Thyroid gland (tissue), 4 donors: ENCODE results near the gene KCNC3. TPM values are rescaled to one million over a fixed set of nuclear protein-coding genes. Genes with fewer than 3 reads are reported as not detected.

Experiments
- DNase-seq, 2 donors: peaks; one replicate each; pipeline ENCODE4 v3.0.0-alpha.2; 2019
- H3K27ac ChIP-seq, 3 donors: fragments of 200-600 bp; sonication (generic); 1 replicate in 2 of 3; 2 replicates in 1 of 3; pipeline ENCODE4 v1.5.1; 2016 to 2019; ENCODE audit warnings: mild to moderate bottlenecking in 1 of 3, moderate library complexity in 1 of 3
- H3K27me3 ChIP-seq: fragments of 200-600 bp; sonication (generic); one replicate; pipeline ENCODE4 v1.5.1; 2019
- H3K36me3 ChIP-seq, 2 donors: fragments of 200-600 bp; sonication (generic); one replicate each; pipeline ENCODE4 v1.5.1; 2016 to 2019
- H3K4me1 ChIP-seq, 2 donors: fragments of 200-600 bp; sonication (generic); one replicate each; pipeline ENCODE4 v1.5.1; 2017 to 2019
- H3K4me3 ChIP-seq, 3 donors: fragments of 200-600 bp; sonication (generic); replicated peaks in 1 of 3; 1 replicate in 2 of 3; 2 replicates in 1 of 3; pipeline ENCODE4 v1.5.1; 2016; ENCODE audit warnings: mild to moderate bottlenecking in 1 of 3
- H3K9me3 ChIP-seq: fragments of 200-600 bp; sonication (generic); one replicate; pipeline ENCODE4 v1.5.1; 2017
- CTCF ChIP-seq, 6 experiments: fragments of 200-600 bp in 3 of 6; fragments of 450-650 bp in 3 of 6; sonication (generic) in 3 of 6; IDR thresholded peaks; one replicate each; pipeline ENCODE4 v1.5.1; 2016 to 2019; ENCODE audit warnings: antibody characterized with exemption in 6 of 6, mild to moderate bottlenecking in 2 of 6, inconsistent platforms in 1 of 6, moderate library complexity in 1 of 6
- POLR2A ChIP-seq, 2 donors: fragments of 450-650 bp; IDR thresholded peaks; one replicate each; pipeline ENCODE4 v1.6.1; 2017; ENCODE audit warnings: antibody characterized with exemption in 2 of 2, mild to moderate bottlenecking in 2 of 2, moderate library complexity in 1 of 2
- WGBS, 2 donors: methylation state at CpG; one replicate each; pipeline ENCODE4 v1.1.5; 2017; 5-methylcytosine and 5-hydroxymethylcytosine counted together
- intact Hi-C: fragments of 100-400 bp; cut with DNase I; formaldehyde crosslinking; loops from one replicate; pipeline ENCODE4 v1.15.1; 2023
- total RNA-seq, 4 donors: library from RNA; depleted of rRNA; stranded (reverse); fragments of >200 nt; gene quantifications; one replicate each; pipeline ENCODE4 v1.2.3, GENCODE V29; 2016

The KCNC3 gene
- total RNA-seq, 4 donors from 2014 or later = 5.9 to 32.8 (median 17.2) TPM

- TF ChIP-seq CTCF (IDR thresholded peaks at IDR 0.05) (peak in 1 of 6 experiments; percentile 11), POLR2A (IDR thresholded peaks at IDR 0.05) (peak in 1 of 2 donors; percentile 27)
- no peaks in the 10 kb centered on the region for H3K27me3 ChIP-seq
- H3K4me1 ChIP-seq = peaks cover 33 to 38% of the 10 kb centered on the region in 2 donors
- no peaks in the 10 kb centered on the region for H3K9me3 ChIP-seq
- no peak overlapping the region for H3K27ac ChIP-seq
- WGBS, 2 donors = 4 to 5% methylated on average over 15 to 18 of the region's 48 CpGs
- peaks cover 0 to 8% of the 10 kb centered on the region in 2 donors for H3K36me3 ChIP-seq
- DNase-seq = peak; percentile 80 to 83
- intact Hi-C loops = no loop called here
- H3K4me3 ChIP-seq = peak overlapping the region in 1 of 3 donors; percentile 17
These were observed 3.7 kb downstream of the KCNC3 start for GRCh38 chr19:50325310-50326100.

GRCh38 chr19:50324331-50324730, 4.8 kb downstream of the KCNC3 start:
- no peak for TF ChIP-seq CTCF (IDR thresholded peaks at IDR 0.05)
- TF ChIP-seq POLR2A (IDR thresholded peaks at IDR 0.05) = no peak
- WGBS, 2 donors = 81 to 84% methylated on average over 11 of the region's 11 CpGs
- Histone ChIP-seq H3K4me3 (no peak overlapping the region), H3K27ac (no peak overlapping the region), H3K4me1 (peaks cover 23 to 29% of the 10 kb centered on the region in 2 donors), H3K9me3 (no peaks in the 10 kb centered on the region), H3K27me3 (no peaks in the 10 kb centered on the region), H3K36me3 (peaks cover 0 to 8% of the 10 kb centered on the region in 2 donors)
- no peak for DNase-seq
- intact Hi-C loops = no loop called here

- peaks cover 0 to 8% of the 10 kb centered on the region in 2 donors for H3K36me3 ChIP-seq
- no peaks in the 10 kb centered on the region for H3K27me3 ChIP-seq
- no peaks in the 10 kb centered on the region for H3K9me3 ChIP-seq
- TF ChIP-seq CTCF (IDR thresholded peaks at IDR 0.05) (no peak), POLR2A (IDR thresholded peaks at IDR 0.05) (no peak)
- intact Hi-C loops = no loop called here
- WGBS, 2 donors = 89 to 93% methylated on average over 8 to 12 of the region's 12 CpGs
- H3K27ac ChIP-seq = no peak overlapping the region
- H3K4me3 ChIP-seq = no peak overlapping the region
- no peak for DNase-seq
- H3K4me1 ChIP-seq = peaks cover 23 to 29% of the 10 kb centered on the region in 2 donors
These were observed 5.4 kb downstream of the KCNC3 start for GRCh38 chr19:50323782-50324133.

- Histone ChIP-seq H3K27me3 (no peaks in the 10 kb centered on the region), H3K27ac (no peak overlapping the region), H3K9me3 (no peaks in the 10 kb centered on the region), H3K4me1 (peaks cover 23 to 29% of the 10 kb centered on the region in 2 donors), H3K4me3 (no peak overlapping the region), H3K36me3 (peaks cover 0 to 8% of the 10 kb centered on the region in 2 donors)
- intact Hi-C loops = no loop called here
- no peak for TF ChIP-seq POLR2A (IDR thresholded peaks at IDR 0.05)
- TF ChIP-seq CTCF (IDR thresholded peaks at IDR 0.05) = no peak
- DNase-seq = no peak
- 94 to 96% methylated on average over 35 to 42 of the region's 55 CpGs for WGBS, 2 donors
These were observed 6.0 kb downstream of the KCNC3 start for GRCh38 chr19:50322931-50323781.
